ENCODE measurements around the gene TMED10.

TMED10 gene

DNA sequence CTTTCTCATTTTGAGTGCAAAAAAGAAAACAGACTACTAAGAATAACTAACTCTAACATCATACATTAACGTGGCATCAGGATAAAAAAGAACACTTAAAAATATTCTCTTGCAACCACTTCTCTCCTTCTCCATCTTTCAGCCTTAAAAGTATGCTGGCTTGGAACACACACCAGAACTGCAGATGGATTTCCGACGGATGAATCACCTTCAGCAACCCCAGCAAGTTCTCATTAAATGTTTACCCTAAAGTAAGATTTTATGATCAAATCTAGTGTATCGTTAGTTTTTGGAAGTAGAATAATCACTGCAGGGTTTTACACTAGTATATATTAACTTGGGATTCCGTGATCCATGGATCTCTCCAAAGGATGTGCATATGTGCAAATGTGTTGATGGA lies 50.8 kb downstream of the TMED10 start:
- DNase-seq: no peak

DNA sequence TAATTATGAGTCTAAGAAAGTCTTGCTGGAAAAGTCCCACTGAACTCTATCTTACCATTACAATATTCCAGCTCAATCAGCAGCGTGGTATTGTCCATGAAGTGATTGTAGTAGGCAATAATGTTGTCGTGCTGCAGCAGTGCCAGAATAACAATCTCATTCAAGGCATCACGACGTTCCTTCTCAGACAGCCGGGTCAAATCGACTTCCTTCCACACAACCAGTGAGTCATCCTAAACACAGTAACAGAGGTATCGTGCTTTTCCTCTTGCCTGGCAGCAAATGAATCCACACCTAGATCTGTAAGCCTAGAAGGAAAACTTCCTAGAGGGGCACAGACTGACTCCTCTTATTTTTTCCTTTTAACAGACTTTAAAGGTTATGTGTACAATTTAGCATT lies 52.4 kb downstream of the TMED10 start:
- peak; percentile 33 for DNase-seq

DNA sequence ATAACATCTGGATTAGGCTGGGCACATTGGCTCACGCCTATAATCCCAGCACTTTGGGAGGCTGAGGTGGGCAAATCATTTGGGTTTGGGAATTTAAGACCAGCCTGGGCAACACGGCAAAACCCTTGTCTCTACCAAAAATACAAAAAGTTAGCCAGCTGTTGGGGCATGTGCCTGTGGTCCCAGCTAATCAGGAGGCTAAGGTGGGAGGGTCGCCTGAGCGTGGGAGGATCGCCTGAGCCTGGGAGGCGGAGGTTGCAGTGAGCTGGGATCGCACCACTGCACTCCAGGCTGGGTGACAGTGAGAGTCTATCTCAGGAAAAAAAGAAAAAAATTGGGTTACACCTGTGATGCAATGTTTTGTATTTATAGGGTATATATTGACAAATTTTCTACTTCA lies 54.9 kb downstream of the TMED10 start:
- DNase-seq: no peak

DNA sequence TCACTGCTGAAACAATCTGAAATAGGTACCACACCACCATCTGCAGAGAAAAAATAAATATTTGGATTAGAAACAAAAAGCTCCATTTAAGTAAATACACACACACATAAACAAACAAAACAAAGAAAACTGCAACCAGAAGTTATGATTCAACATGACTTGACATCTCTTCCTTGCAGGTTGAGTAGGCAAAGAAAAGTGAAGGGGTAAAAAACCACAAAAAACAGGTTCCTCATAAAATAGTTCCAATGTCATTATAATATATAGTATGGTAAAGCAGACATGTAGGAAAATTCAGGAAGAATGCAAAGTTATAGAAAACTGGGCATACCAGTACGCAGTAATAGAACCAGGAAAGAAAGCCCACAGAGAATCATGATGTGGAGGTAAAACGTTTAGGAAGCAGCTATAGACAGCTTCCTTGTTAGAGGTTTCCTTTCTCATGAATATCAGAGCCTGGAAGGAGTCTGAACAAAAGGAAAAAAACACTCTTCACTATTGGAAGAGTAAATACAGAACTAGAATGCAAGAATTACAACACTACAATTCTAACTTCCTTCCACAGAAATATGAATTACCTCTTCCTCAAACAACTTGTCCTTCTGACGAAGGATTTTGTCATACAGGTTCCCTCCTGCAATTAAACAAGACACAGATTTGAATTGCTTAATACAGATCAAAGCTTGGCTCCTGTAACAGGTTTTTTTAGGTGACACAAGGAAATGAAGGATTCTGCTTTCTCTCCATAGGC lies 55.7 kb downstream of the TMED10 start:
- no peak for DNase-seq

DNA sequence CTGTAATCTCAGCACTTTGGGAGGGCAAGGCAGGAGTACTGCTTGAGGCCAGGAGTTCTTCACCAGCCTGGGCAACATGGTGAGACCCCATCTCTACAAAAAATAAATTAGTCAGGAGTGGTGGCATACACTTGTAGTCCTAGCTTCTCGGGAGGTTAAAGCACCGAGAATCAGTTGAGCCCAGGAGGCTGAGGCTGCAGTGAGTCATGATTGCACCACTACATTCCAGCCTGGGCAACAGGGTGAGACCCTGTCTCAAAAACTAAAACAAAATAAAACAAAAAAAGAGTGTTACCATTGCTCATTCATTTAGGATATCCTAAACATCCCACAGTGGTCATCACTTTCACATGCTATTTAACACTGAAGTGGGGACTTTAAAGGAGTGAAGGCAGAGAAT lies 57.4 kb downstream of the TMED10 start:
- DNase-seq: no peak

DNA sequence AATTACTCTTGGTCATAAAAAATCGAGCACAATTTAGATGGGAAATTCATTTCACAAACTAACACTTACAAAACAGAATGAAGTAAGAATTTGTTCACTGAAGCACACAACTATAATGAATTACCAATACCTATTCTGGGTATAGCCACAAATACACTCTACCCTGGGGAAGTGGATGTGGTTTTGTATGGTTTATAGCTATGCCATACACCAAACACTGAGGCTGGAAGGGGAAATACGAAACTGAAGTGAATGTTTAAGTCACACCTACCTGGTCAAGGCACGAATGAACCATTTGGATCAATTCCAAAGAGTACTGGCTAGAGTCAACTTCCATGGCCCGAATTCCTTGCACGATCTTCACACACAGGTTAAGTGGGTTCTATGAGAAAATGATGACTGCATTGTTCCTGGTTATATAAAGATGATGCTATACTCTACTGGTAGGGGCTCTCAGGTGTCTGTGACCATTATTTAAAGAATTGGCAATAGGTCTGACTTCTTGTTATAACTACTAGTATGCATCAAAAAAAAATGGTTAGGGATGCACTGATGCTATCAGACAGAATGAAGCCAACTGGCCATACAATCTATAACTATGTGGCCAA lies 62.4 kb downstream of the TMED10 start:
- no peak for DNase-seq

DNA sequence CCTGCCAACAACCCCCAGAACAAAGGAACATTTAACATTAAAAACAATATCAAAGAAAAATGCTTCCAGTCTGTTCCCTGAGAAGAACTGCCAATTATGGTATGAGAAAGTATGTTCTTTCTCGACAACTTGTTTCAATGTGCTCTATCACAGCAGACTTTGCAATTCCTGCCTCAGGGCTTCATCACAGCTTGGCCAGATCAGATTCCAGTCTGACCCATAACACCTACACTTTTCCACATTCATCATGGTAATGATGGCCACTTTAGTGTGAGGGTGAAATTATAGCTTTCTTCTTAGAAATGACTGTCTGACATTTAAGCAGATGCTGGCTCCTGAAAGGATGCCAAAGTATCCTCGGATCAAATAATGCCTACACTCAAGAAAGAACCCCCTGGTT lies 66.5 kb downstream of the TMED10 start:
- no peak for DNase-seq

DNA sequence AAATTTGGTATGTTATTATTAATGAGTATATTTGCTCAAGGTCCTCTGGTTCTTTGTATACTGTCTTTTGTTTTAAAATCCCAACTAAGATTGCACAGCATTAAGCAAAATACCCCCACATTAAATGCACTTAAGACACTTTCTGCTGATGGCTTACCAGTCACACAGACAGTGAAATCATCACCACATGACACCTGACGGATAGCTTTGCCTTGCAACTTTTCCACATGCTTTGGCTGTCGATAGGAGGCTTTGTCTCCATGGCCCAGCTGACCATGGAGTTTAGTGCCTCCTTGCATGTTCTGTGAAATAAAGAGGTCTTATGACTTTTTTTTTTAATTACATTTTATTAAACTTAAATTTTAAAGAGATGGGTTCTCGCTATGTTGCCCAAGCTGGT lies 69.2 kb downstream of the TMED10 start:
- no peak for DNase-seq

DNA sequence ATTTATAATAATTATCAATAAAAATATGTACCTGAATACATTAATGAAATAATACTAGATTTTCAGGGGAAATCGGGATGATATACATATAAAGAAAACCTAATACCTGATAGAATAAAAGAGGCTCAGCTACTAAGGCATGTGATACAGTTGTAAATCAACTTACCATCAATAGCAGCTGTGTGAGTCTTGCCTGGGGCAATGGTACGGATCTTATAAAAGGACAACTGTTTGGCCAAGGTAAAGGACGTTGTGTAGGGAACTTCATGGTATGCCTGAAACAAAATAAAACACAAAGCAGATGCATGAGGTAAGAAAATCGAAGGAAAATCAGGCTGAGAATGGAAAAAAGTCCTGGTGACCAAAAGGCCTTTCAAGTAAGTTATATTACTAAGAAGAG lies 74.9 kb downstream of the TMED10 start:
- DNase-seq: no peak

DNA sequence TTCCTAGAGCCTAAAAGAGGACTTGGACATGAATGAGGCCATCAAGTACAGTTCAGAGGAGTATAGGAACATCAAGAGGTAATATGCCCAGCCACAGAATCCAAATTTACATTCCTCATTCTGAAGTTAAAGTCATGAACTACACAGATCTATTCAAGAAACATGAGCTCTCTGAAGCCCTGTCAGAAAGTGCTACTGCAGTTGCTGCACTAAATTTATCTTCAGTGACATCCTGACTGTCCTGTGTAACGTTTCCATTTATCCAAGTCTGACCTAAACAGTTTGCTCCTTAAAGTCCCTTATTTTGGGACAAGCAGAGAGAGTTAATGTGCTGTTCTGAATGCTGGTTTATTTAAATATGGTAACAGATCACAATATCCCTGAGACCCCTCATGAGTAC lies 77.7 kb downstream of the TMED10 start:
- DNase-seq: no peak

DNA sequence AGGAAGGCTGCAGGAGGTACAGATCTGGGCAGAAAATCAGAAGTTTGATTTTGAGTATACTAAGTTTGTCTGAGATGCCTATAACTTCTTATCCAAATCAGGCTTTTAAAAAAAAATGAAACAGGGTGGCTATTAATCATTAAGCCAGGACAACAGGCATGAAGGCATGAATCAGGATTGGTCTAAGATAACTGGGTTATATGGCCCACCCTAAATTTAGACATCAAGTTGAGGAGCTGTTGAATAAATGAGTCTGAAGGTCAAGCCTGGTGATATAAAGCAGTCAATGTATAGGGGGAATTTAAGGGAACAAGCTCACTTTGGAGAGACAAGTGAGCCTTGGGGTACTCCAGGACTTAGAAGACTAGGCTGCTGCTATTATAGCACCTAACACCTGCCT lies 78.2 kb downstream of the TMED10 start:
- no peak for DNase-seq

DNA sequence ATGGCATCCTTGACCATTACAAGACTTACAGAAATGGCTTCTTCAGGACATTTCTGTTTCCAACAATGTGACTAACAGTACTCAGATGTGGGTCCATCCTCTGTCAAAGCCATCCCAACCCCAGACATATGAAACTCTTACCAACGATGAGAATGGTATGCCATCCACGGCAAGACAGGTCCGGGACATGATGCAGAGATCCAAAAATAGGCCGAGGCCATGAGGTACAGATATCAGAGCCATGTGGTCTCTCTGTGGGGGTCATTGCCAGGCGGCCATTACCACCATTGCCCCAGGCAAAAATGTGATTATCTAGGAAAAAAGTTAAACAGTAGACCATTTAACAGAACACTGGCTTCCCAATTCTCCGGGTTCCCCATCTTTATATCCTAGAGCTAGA lies 79.5 kb downstream of the TMED10 start:
- no peak for DNase-seq

DNA sequence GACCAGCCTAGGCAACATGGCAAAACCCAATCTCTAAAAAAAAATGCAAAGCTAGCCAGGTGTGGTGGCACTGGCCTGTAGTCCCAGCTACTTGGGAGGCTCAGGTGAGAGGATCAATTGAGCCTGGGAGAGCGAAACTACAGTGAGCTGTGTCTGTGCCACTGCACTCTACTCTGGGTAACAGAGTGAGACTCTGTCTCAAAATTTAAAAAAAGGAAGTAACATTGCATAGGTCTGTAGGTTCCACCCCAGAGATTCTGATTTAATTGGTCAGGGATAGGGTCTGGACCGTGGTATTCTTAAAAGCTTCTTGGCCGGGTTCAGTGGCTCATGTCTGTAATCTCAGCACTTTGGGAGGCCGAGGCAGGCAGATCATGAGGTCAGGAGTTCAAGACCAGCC lies 80.7 kb downstream of the TMED10 start:
- DNase-seq: no peak

DNA sequence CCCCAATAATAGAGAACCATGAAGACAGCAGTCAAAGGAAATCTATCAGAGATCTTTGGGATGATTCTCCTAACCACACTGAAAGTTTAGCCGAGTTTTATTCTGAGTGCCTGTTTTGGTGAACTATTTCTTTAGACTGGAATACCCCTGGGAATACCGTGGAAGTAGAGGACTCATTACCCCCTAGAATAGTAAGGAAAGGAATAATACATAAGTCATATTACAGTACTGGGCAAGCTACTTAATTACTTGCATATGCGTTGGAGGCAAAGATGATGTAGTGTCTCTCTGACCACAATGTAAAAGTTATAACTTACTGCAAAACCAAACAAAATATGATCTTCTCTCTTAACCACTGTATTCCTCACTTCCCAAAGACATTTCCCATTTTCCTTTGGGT lies 81.5 kb downstream of the TMED10 start:
- no peak for DNase-seq

DNA sequence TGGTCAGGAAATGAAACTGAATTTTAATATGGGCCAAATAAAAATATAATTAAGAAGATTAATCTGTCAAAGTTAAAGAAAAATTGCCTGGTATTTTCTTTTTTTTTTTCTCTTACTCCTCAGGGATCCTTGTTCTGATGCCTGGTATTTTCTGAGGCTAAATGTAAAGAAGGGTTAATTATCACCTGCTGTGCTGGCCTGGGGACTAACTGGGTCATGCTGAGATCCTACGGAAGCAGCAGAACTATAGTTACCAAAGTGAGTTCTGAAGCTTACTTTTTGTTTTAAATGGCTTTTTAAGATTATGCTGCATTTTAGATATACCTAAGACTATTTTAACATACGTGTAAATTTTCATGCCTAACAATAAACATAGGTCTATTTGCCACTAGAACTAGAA lies 83.7 kb downstream of the TMED10 start:
- no peak for DNase-seq

DNA sequence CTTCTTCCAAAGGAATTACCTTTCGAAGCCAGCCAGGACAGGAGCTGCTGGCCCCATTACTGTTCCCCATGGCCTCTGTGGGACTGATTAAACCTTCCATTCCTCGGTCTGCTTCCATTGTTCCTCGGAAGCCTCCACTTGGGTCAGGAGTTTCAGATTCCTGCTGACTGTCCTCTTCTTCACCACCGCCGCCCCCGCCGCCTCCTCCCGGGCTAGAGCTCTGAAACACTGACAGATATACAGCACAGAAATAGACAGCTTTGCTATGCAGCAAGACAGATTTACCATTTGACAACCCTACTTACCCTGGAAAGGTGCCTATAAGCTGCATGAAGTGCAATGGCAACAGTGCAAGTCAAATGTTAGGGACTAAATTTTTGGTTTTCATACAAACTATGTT lies 85.2 kb downstream of the TMED10 start:
- DNase-seq: no peak

DNA sequence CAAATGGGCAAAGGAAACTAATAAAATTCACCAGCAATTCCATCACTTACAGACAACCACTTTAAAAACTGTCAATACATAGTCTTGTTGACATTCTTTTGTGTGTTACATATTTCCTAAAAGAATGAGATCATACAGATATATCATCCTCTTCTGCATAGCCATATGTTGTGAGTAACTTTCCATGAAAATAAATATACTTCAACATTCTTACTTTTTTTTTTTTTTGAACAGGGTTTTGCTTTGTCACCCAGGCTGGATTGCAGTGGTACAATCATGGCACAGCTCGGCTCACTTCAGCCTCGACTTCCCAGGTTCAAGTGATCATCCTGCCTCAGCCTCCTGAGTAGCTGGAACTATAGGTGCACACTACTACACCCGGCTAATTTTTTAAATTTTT lies 86.1 kb downstream of the TMED10 start:
- no peak for DNase-seq

DNA sequence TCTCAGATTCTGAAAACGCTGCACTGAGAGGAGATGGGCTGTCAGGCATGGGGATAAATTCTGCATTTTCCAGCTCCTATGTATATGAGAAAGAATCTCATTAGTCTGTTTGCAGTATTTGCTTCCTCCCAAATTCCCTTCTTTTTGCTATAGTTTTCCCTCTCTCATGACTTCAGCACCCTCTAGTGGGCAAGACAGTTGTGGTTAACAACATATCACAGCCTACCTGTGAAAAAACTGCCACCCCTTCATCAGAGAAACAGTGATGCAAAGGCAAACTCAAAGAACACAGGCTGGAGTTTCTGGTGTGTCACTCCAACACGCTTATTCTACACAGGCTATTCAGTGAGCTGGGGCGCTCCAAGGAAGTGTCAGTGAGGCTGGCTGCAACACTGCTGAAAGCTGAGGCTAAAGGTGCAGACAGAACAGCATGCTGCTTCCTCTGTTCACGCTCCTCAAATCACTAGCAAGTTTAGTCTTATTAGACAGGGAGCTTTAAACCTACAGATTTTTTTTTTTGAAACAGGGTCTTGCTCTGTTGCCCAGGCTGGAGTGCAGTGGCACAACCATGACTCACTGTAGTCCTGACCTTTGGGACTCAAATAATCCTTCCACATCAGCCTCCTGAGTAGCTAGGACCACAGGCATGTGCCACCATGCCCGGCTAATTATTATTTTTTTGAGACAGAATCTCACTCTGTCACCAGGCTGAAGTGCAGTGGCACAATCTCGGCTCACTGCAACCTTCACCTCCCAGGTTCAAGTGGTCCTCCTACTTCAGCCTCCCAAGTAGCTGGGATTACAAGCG lies 87.6 kb downstream of the TMED10 start:
- DNase-seq: peak; percentile 69

DNA sequence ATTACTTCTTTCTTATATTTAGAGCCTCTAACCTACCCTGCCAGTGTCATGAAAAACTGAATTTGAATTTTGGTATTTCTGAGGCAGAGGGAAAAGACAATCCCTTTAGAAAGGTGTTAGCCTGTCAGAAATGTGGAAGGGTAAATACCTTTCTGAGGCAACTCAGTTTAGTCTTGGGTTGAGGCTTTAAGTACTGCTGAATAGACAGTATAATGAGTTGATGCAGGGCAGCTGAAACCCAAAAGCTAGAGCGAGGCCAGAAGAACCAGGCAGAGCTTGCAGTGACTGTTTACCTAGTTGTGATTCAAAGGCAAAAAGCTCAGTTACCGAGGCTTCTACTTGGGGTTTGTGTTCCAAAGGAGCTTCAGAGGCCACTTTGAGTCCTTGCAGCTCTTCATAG lies 88.3 kb downstream of the TMED10 start:
- no peak for DNase-seq

DNA sequence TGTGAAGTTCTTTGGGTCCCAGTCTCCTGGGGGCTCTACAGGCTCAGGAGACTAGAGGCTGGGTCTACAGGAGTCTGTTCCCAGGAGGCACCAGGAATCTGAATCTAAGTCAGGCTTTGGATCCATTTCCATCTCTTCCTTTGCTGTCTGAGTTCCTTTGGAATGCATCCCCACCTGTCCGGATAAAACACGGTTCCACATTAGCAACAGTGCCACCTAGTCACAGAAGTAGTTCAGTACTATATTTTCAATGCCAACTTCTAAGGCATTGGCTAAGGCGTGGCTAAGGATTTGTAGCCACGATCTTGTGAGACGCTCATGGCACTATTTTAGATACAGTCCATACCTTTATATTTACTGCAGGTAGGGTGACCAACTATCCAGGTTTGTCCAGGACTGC lies 91.9 kb downstream of the TMED10 start:
- DNase-seq: no peak

DNA sequence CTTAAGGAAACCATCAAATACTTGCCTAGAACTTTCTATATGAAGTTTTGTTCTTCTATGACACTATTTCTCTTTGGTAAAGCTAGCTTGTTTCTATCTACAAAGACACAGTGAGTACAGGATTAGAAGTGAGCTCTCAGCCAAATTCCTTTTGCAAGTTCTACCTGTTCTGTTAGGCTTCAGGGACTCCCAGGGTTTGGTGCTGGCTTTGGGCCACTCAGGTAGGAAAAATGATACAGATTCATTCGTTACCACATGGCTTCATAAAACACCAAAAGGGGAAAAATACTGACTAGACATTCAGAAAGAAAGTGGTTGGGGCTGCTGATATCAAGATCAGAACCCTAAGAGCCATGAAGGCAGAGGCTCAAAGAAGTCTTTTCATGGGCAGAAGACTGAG lies 93.1 kb downstream of the TMED10 start:
- no peak for DNase-seq

DNA sequence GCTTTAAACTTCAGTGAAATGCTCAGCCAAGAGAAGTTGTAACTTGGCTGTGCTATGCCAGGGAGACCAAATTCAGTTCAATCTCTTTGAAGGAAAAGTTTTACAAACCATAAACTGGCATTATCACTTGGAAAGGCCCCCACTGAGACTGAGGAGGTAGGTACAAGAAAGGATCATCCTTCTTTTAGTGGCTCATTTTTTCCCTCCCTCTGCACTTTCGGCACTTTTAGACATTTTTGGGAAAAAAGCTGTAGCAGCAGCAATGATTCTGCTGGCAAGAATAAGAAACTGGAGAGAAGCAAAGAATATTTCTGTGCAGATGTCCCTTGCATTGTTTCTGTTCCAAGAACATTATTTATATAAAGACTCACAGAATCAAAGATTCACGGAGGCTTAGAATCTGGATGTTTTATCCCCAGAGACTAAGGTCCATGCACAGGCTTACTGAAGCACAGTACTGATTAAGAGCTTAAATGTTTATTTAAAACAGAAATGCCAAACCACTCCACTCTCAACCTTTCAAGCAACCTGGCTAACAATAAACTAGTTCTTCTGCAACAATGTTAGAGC lies 94.7 kb downstream of the TMED10 start:
- DNase-seq: no peak

Data from CD4-positive, alpha-beta T cell treated with Interleukin-21 for 1 hour (primary cell).